GM11168 (cell line): Measurements from ENCODE around the gene NDUFA3.

ENCODE experiments used
- in situ Hi-C: fragments of 300-500 bp; cut with MboI; formaldehyde crosslinking; loops from one replicate; pipeline ENCODE4 v1.12.0; 2022; ENCODE audit warnings: low sequenced_read_pairs; ENCODE audit not compliant: unreplicated experiment

NDUFA3 gene

DNA sequence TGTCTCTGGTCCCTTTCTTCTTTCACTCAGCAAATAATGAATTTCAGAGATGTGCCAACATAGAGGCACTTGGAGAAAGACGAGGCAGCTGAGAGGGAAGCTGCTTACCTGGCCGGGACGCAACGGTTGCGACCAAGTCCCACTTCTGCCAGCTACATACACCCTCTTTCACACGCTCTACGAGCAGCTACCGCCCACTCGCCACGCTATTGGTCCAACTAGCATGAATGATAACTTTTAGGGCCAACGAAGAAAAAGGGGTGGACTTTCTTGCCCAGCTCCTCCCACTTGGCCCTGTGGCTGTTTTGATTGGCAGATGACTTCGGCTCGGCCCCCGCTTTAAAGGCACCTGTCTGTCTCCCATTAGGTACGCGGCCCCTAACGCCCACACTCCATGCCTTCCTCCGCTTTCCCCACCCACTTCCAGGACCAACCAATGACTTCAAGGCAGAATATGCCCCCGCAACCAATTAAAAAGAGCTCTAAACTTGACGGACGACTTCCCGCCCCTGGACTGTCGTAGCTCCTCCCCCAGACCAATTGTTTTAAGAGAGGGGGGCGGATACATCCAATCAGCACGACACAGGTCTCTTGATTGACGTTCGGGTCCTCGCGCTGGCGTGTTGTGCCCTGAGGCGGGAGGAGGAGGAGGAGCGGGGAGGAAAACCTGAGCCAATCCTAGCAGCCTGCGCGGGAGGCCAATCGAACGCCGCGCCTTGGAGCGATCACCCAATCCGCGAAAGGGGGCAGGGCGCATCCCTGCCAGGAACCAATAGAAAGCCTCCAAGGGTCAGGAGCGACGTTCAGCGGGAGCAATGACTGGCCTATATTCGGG, 34.4 kb downstream of the NDUFA3 start:
- in situ Hi-C loops, result no loop called here

GRCh38 chr19:54137699-54138488, 35.2 kb downstream of the NDUFA3 start, which contains the start of gene CNOT3:
Gene CNOT3, plus strand, starts transcription at chr19:54137762. Its CDS starts 5,217 bp downstream, at chr19:54142979.
- in situ Hi-C loops, result no loop called here

- in situ Hi-C loops, result no loop called here
These were observed 36.0 kb downstream of the NDUFA3 start for GRCh38 chr19:54138489-54139256.

DNA sequence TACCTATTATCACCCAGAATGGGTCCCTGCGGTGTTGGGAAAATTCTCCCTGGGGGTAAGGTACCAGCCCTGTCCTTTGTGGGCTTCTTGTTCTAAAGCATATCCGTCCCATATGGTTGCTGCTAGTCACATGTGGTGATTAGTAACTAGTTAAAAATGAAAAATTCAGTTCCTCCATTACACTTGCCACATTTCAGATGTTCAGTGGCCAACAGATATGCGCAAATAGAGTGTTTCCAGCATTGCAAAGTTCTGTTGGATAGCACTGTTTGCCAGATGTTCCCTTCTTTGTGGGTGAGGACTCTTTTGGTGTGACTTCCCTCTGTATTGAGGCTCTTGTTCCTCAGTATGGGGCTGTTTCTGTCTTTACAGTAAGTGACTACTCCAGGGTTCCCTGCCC, 38.7 kb downstream of the NDUFA3 start:
- in situ Hi-C loops, result no loop called here

DNA sequence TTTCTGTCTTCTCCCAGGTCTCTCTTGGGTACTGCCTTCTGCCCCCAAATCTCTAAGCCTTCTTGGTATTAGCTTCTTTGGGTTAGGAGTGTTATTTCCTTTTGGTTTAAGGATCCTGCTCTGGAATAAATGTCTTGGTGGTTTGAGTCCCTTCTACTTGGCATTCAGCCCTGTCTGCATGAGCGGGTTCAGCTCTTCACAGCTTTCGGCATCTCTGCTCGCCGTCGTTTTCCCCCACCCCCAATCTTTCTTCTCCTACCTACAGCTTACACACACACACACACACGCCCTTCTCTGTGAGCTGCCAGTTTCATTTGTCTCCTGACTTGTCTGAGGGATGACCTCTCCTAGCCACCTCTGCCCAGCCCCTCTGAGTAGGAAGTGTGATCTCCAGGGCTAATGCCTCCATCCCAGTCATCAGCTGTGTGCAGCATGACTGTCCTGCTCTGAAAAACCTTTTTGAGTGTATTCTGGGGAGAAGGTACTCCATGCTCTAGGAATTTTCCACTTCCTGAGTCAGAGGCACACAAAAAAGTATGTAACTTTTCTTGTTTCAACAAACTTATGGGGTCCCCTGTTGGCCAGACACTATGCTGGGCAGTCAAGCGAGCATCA, 39.6 kb downstream of the NDUFA3 start:
- in situ Hi-C loops, result no loop called here

GRCh38 chr19:54145541-54146158, 43.0 kb downstream of the NDUFA3 start:
- in situ Hi-C loops, result no loop called here

GRCh38 chr19:54147676-54148075, 45.0 kb downstream of the NDUFA3 start:
- in situ Hi-C loops, result no loop called here

GRCh38 chr19:54148158-54148557, 45.5 kb downstream of the NDUFA3 start:
- in situ Hi-C loops, result no loop called here

- in situ Hi-C loops, result no loop called here
These were observed 46.6 kb downstream of the NDUFA3 start for GRCh38 chr19:54149021-54149812.

GRCh38 chr19:54151362-54152035, 48.8 kb downstream of the NDUFA3 start:
- in situ Hi-C loops, result no loop called here

DNA sequence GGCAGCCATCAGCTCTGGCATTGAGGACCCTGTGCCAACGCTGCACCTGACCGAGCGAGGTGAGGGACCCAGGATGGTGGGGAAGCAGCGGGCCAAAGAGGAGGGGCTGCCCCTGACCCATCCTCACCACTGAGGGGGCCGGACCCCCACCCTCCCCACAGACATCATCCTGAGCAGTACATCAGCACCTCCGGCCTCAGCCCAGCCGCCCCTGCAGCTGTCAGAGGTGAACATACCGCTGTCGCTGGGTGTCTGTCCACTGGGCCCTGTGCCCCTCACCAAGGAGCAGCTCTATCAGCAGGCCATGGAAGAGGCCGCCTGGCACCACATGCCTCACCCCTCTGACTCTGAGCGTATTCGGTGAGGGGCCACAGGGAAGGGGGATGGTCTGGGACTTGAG, 49.6 kb downstream of the NDUFA3 start:
- in situ Hi-C loops, result no loop called here

DNA sequence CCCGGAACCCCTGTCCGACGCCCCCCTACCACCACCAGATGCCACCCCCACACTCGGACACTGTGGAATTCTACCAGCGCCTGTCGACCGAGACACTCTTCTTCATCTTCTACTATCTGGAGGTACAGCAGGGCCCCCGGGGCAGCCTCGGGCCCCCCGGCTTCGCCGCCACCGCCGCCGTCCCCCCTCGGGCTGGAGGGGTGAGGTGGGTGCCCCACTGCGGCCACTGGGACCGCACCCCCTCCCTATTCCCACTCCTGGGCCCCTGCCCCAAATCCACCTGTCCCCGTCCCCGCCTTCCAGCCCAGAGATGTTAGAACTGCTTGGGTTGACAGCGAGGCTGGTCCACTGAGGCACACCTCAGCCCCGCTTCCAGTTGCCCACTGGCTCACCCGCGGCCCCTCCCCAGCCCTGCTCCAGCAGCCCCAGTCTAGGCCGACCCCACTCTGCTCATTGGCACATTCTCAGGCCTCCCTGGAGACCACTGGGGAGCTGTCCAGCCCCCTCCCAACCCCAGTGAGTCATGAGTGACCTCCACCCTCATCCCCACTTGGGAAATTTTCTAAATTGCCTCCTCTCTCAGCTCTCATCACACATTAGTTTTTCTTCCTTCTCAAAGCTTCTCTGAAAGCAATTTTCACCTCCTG, 50.3 kb downstream of the NDUFA3 start:
- in situ Hi-C loops, result no loop called here

- in situ Hi-C loops, result no loop called here
These were observed 51.2 kb downstream of the NDUFA3 start for GRCh38 chr19:54153731-54154326.

DNA sequence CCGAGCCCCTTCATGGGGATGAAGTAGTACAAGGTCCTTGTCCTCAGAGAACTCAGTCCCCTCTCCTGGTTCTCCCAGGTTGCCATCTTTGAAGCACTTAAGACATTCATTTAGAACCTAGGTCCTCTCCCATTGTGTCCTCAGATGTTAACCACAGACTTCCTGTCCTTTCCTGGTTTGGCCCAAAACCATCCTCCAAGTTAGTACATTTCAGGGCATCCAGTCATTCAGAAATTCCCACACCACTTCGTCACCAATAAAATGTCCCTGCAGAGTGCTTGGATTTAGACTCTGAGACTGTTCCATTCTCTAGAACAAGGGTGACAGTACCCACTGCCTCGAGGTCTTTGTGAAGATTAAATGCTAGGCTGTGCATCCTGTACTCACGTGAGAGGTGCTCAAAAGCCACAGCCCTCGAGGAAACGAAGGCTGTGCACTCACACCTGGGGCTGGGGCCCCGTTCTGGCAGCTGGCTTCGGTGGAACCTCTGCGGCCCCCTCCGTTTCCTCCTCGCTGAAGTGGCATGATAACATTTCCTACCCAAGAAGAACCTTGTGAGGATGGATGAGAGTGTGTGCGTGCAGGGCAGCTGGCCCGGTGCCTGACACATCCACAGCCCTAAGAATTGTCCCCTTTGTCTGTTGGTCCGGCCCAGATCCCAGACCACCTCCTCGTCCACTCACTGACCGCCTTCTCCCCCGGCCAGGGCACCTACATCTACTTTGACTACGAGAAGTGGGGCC, 52.1 kb downstream of the NDUFA3 start:
- in situ Hi-C loops, result no loop called here

GRCh38 chr19:54155694-54156093, 53.0 kb downstream of the NDUFA3 start:
- in situ Hi-C loops, result no loop called here

- in situ Hi-C loops, result no loop called here
These were observed 53.8 kb downstream of the NDUFA3 start for GRCh38 chr19:54156490-54156889.

DNA sequence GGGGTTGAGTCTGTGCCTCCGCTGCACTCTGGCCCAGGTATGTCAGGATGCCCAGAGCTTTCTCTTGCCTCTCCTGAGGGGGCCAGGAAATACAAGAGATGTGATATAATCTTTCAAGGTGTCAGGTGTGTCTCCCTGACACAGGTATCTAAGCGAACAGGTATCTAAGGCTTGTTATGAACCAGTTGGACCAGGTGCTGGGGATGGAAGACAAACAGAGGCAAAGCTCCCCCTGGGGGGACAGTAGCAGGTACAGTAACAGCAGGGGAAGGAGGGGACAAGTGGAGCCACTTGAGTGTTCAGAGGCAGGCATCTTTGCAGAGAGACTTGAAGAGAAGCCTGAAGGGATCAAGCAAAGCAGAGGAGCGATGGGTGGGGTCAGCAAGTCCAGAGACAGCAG, 54.3 kb downstream of the NDUFA3 start:
- in situ Hi-C loops, result no loop called here
